SJSA1 (cell line): Measurements from ENCODE around the gene SRXN1. TPM values are rescaled to one million over a fixed set of nuclear protein-coding genes. Genes with fewer than 3 reads are reported as not detected.

Experiments
- DNase-seq, 2 experiments: peaks; one replicate each; pipeline ENCODE4 v3.0.0-alpha.2; 2015 to 2020; ENCODE audit warnings: low spot score in 2 of 2, low read depth in 1 of 2
- H3K27ac ChIP-seq: fragments of 250-450 bp; sonication (Bioruptor Pico); 2 replicates; pipeline ENCODE4 v1.5.1; 2020; ENCODE audit warnings: mild to moderate bottlenecking, moderate library complexity
- H3K27me3 ChIP-seq: fragments of 250-450 bp; sonication (Bioruptor Pico); replicated peaks from 2 replicates; pipeline ENCODE4 v1.5.1; 2020; ENCODE audit warnings: mild to moderate bottlenecking, moderate library complexity
- H3K36me3 ChIP-seq: fragments of 250-450 bp; sonication (Bioruptor Pico); 2 replicates; pipeline ENCODE4 v1.5.1; 2020; ENCODE audit warnings: mild to moderate bottlenecking
- H3K4me1 ChIP-seq: fragments of 250-450 bp; sonication (Bioruptor Pico); replicated peaks from 2 replicates; pipeline ENCODE4 v1.6.1; 2021; ENCODE audit warnings: mild to moderate bottlenecking
- H3K4me3 ChIP-seq: fragments of 250-450 bp; sonication (Bioruptor Pico); 2 replicates; pipeline ENCODE4 v1.5.1; 2020; ENCODE audit warnings: mild to moderate bottlenecking
- H3K9me3 ChIP-seq: fragments of 250-450 bp; sonication (Bioruptor Pico); replicated peaks from 2 replicates; pipeline ENCODE4 v1.5.1; 2020; ENCODE audit warnings: mild to moderate bottlenecking
- total RNA-seq: library from RNA; depleted of rRNA; stranded (reverse); fragments of >200 nt; shearing (Covaris generic); gene quantifications from 2 replicates; pipeline ENCODE4 v1.2.3, GENCODE V29; 2014

Gene SRXN1
- total RNA-seq, 1 experiment from 2014 or later = 54.7 TPM

DNA sequence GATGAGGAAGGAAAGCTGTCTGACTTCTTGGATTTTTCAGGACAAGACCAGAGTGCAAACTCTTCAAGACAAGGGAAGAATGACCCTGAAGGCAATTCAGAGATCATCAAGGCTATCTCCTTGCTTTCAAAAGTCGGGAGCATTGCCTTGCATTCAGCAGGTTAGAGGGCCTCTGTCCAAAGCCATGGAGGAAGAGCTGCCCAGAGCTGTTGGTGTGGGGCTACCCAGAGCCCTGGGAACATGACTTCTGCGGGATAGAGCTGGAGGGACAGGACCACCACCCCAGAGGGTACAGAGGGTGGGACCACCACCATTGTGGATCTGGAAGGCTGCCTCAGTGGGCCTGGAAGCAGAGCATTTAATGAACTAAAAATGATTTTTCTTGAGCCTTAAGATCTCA, 5.2 kb upstream of the SRXN1 start:
- peaks cover under 1% of the 10 kb centered on the region for H3K36me3 ChIP-seq

DNA sequence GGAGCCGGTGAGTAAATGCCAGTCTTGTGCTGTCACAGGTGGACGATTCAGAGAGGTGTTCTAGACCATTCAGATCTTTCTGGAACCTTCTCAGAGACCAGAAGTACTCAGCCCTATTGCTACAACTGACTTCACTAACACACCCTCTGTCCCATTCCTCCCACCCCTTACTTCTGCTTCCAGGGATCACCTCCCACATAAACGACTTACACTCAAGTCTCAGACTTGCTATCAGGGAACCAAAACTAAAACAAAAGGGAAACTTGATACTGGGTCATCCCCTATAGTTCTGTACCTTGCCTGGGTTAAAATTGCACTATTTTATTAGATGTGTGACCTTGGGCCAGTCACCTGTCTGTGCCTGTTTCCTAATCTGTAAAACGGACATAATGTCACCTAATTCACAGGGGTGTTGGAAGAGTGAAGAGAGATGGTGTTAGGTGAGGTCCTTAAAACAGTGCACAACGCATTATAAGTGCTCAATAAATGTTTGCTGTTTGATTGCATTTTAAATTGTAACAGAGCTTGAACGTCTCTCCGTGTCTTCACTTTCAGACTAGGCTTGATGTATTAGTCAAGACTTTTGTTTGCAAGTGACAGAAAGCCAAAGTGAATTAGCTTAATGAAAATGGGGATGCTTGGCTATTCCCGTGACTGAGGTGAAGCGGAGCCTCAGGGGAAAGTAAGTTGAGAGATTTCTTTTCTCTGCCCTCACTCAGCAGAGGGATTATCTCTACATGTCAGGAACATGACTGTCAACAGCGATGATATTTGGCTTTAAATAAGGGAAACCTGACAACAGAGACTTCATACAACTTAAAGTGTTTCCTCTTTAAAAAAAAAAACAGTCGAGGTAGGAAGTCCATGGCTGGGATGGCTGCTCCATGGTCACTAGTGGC, 3.0 kb upstream of the SRXN1 start:
- peaks cover 6% of the 10 kb centered on the region; the same call in 1 of the 2 replicates for H3K9me3 ChIP-seq
- no peak overlapping the region for H3K4me3 ChIP-seq
- peaks cover 2% of the 10 kb centered on the region for H3K27me3 ChIP-seq
- H3K27ac ChIP-seq = no peak overlapping the region
- H3K36me3 ChIP-seq = peaks cover 6% of the 10 kb centered on the region
- DNase-seq = no peak
- H3K4me1 ChIP-seq = peaks cover 24% of the 10 kb centered on the region

More for the DNA sequence above, 5.2 kb upstream of the SRXN1 start:
- no peak overlapping the region for H3K27ac ChIP-seq
- no peak for DNase-seq
- H3K27me3 ChIP-seq = peaks cover 17% of the 10 kb centered on the region
- no peaks in the 10 kb centered on the region; the same call in none of the 2 replicates for H3K9me3 ChIP-seq
- peaks cover 13% of the 10 kb centered on the region for H3K4me1 ChIP-seq
- no peak overlapping the region for H3K4me3 ChIP-seq

DNA sequence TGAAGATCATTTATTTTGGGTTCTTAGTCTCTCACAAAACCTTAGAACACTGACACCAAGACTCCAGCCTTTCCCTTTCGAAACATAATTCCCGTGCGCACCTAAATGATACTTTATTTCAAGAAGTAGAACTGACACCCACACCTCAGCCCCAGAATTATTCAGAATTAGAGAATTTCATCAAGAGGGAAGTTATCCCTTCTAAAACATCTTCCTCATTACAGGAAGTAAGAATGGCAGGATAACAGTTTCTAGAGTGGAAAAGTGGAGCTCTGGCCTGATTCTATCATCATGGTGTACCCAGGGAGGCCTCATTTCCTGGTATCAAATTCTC, 1.4 kb upstream of the SRXN1 start:
- Histone ChIP-seq H3K4me1 (peaks cover 24% of the 10 kb centered on the region), H3K27me3 (no peaks in the 10 kb centered on the region; the same call in none of the 2 replicates), H3K9me3 (peaks cover 6% of the 10 kb centered on the region; the same call in 1 of the 2 replicates), H3K36me3 (peaks cover 16% of the 10 kb centered on the region), H3K4me3 (no peak overlapping the region), H3K27ac (no peak overlapping the region)
- DNase-seq = no peak

DNA sequence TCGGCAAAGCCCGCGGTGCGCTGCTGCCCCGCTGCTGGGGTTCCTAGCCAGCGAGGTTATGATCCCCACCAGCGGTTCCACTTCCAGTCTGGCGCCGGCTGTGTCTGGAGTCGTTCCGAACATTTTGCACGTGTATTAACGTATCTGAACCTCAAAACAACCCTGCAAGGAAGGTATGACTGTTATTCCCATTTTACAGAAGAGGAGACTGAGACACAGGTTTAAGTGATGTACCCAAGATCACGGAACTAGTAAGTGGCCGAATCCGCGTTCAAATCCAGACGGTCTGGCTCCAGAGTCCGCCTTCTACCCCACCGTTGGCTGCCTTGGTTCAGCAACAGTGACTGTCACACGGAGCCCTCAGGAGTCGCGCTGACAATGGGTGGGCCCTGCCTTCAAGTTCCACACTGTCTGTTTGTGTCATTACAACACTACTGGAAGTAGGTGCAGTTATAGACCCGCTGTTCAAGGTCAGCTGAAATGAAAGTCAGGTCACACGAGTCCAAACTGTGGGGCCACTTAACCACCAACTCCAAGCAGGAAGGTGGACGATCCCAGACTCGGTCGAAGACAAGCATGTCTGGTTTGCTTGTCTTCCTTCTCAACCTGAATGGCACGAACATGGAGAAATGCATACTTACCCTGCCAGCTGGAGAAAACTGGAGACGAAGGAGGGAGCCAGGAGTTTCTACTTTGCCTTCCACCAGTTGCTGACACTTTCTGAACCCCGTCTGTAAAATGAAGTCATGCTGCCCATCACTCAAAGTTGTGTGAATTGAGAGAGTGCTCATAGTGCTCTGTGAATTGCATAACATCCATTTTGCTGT, 803 bp upstream of the SRXN1 start:
- peaks cover 22% of the 10 kb centered on the region for H3K36me3 ChIP-seq
- peak overlapping the region; percentile 96 for H3K4me3 ChIP-seq
- H3K4me1 ChIP-seq = peaks cover 20% of the 10 kb centered on the region
- H3K9me3 ChIP-seq = peaks cover 6% of the 10 kb centered on the region; the same call in 1 of the 2 replicates
- peak overlapping the region; percentile 99 for H3K27ac ChIP-seq
- DNase-seq = no peak
- H3K27me3 ChIP-seq = no peaks in the 10 kb centered on the region; the same call in none of the 2 replicates

DNA sequence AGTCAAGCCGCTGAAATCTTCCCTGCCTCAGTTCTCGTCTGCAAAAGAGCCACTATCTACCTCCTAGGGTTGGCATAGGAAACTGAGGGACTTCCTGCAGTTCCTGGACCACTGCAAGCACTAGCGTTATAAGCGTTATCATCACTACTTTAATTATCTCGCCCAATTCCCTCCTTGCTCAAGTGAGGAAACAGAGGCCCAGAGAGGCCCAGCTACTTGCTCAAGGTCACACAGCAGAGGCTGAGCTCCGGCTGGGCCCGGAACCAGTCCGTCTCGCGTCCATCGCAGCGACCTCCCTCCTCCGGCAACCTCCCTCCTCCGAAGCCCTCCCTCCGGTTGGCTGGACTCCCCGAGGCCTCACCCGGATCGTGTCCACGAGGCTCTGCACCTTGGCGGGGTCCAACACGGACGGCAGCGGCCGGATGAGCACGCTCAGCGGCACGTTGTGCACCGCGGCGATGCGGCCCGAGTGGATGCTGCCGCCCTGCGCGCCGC, 338 bp downstream of the SRXN1 start:
- H3K4me3 ChIP-seq = peak overlapping the region; percentile 96
- peaks cover 16% of the 10 kb centered on the region for H3K4me1 ChIP-seq
- H3K27ac ChIP-seq = peak overlapping the region; percentile 99
- no peaks in the 10 kb centered on the region; the same call in 1 of the 2 replicates for H3K27me3 ChIP-seq
- DNase-seq = peak; percentile 34 to 64
- peaks cover 33% of the 10 kb centered on the region for H3K36me3 ChIP-seq
- H3K9me3 ChIP-seq = peaks cover 6% of the 10 kb centered on the region; the same call in 1 of the 2 replicates

DNA sequence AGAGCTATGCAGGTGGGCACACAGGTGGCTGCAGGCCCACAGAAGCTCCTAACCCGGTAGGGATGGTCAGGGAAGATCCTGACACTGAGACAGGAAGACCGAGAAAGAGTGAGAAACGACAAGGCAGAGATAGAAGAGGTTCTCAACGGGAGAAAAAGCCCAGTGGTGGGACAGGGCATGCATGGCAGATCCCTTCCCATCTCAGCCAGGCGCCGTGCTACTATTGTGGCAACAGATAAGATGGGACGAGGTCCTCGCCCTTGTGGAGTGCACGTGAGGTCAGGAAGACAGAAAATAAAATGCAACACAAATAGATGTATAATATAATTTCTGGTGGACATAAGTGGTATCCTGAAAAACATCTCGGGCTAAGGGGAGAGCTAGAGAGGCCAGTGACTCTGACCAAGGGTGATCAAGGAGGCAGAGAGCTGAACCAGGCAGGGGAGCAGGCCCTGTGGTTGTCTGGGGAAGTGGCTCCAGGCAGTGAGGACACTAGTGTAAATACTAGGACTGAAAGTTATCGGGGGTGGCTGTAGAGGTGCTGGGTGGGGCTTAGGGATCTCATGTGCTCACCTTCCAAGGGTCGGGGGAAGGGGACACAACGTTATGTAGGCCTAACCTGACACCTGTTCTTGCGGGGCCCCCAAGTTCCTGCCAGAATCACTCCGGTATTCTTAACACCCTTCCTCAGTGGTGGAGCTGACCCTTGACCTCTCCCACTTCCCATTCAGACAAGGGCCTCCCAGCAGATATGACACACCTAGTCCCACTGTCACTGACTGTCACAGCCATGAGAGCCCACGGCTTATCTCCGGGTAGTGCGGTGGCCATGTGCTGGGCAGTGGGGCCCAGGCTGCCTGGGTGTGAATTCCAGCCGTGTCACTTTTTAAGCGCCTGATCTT, 1.0 kb downstream of the SRXN1 start:
- H3K36me3 ChIP-seq = peaks cover 40% of the 10 kb centered on the region
- H3K9me3 ChIP-seq = peaks cover 6% of the 10 kb centered on the region; the same call in 1 of the 2 replicates
- H3K27me3 ChIP-seq = no peaks in the 10 kb centered on the region; the same call in 1 of the 2 replicates
- peak overlapping the region; percentile 99; the same call in 1 of the 2 replicates for H3K27ac ChIP-seq
- peaks cover 16% of the 10 kb centered on the region for H3K4me1 ChIP-seq
- H3K4me3 ChIP-seq = peak overlapping the region; percentile 96
- DNase-seq = peak in 1 of 2 experiments; percentile 20

DNA sequence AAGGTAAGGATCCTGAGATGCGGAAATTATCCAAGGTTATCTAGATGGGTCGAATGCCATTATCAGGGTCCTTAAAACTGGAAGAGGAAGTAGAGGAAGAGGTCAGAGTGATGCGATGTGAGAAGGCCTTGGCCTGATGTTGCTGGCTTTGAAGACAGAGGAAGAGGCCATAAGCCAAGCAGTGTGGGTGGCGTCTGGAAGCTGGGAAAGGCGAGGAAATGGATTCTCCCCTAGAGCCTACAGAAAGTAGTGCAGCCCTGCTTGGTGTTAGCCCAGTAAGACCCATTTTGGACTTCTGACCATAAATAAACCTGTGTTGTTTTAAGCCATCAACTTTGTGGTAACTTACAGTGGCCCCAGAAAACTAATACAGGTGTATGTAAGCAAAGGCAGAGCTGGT, 2.0 kb downstream of the SRXN1 start:
- peaks cover 6% of the 10 kb centered on the region; the same call in 1 of the 2 replicates for H3K9me3 ChIP-seq
- no peak overlapping the region for H3K4me3 ChIP-seq
- H3K4me1 ChIP-seq = peaks cover 16% of the 10 kb centered on the region
- peaks cover 45% of the 10 kb centered on the region for H3K36me3 ChIP-seq
- H3K27me3 ChIP-seq = no peaks in the 10 kb centered on the region; the same call in 1 of the 2 replicates
- no peak overlapping the region for H3K27ac ChIP-seq
- DNase-seq = no peak

DNA sequence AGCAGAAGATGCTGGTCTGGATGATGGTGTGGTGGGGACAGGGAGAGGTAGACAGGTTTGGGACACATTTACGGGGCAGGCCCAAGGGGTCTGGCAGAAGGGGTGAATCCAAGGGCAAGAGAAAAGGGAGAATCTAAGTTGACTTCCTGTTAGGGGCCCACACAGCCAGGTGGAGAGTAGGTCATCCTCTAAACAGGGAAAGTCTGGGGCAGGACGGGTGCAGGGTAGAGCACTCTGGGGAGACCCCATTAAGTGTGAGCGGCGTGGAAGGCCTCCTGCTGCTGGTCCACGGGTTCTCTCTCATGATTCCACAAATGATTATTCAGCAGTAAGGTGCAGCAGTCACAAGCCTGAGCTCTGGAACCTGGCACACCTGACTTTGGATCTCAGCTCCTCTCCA, 2.7 kb downstream of the SRXN1 start:
- peaks cover 16% of the 10 kb centered on the region for H3K4me1 ChIP-seq
- no peak overlapping the region for H3K27ac ChIP-seq
- H3K4me3 ChIP-seq = no peak overlapping the region
- DNase-seq = no peak
- H3K36me3 ChIP-seq = peaks cover 49% of the 10 kb centered on the region
- peaks cover 6% of the 10 kb centered on the region; the same call in 1 of the 2 replicates for H3K9me3 ChIP-seq
- no peaks in the 10 kb centered on the region for H3K27me3 ChIP-seq

DNA sequence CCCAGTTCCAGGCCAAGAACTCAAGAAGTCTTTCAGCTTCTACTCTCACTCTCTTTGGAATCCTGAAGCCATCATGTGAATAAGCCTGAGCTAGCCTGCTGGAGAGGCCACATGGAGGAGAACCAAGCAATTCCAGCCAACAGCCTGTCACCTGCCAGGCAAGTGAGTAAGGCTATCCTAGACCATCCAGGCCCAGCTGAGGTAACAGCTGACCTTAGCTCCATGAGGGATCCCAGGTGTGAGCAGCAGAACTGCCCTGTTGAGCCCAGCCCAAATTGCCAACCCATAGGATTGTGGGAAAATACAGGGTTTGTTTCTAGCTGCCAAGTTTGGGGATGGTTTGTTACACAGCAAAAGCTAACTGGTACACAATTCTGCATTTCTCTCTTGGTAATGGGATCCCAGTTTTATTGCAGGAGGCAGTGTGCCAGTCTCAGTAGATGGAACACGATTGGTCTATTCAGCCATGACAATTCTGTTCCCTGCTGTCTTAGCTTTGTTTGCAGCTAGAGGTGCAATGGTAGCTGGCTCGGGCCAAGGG, 5.5 kb downstream of the SRXN1 start:
- Histone ChIP-seq H3K27ac (no peak overlapping the region), H3K36me3 (peaks cover 43% of the 10 kb centered on the region), H3K9me3 (no peaks in the 10 kb centered on the region), H3K4me1 (peaks cover 8% of the 10 kb centered on the region), H3K4me3 (no peak overlapping the region), H3K27me3 (no peaks in the 10 kb centered on the region)
- no peak for DNase-seq

DNA sequence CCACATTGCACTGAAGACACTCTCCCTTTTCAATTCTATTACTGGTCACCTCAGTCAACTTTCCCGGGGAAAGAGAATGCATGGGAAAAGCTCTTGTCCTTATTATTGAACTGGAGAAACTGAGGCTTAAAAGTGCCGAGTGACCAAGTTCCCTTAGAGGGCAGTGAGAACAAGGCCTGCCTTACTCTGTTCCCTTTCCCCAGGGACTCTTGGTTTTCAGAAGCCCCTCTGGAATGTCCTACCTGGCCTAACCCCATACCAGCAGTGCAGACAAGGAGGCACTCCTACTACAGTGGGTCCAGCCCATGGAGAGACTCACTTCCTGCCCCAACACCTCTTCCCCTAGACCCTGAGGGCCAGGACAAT, 6.1 kb downstream of the SRXN1 start:
- H3K36me3 ChIP-seq = peaks cover 43% of the 10 kb centered on the region
- H3K27ac ChIP-seq = no peak overlapping the region
- no peak for DNase-seq
- no peaks in the 10 kb centered on the region for H3K27me3 ChIP-seq
- peaks cover under 1% of the 10 kb centered on the region for H3K4me1 ChIP-seq
- no peak overlapping the region for H3K4me3 ChIP-seq
- no peaks in the 10 kb centered on the region for H3K9me3 ChIP-seq

DNA sequence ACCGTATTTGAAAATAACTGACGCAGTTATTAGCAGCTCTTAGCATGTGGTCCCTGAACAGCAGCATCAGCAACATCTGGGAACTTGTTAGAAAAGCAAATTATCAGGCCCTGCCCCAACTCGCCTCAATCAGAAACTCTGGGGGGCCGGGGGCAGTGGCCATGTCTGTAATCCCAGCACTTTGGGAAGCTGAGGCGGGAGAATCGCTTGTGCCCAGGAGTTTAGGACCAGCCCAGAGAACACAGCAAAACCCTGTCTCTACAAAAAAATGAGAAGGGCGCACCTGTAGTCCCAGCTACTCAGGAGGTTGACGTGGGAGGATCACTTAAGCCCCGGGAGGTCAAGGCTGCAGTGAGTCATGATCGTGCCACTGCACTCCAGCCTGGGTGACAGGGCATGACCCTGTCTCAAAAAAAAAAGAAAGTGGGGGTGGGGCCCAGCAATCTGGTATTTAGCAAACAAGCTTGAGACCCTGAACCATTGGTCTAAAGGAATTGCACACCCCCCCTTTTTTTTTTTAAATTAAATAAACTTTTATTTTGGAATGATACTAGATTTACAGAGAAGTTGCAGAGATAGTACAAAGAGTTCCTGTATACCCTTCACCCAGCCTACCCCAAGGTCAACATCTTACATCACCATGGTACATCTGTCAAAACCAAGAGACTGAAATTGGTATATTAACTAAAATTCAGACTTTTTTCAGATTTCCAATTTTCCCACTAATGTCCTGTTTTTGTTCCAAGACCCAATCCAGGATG, 6.7 kb downstream of the SRXN1 start:
- H3K27ac ChIP-seq = no peak overlapping the region
- no peak overlapping the region for H3K4me3 ChIP-seq
- H3K36me3 ChIP-seq = peaks cover 43% of the 10 kb centered on the region
- H3K4me1 ChIP-seq = no peaks in the 10 kb centered on the region
- peaks cover 2% of the 10 kb centered on the region; the same call in 1 of the 2 replicates for H3K27me3 ChIP-seq
- no peaks in the 10 kb centered on the region for H3K9me3 ChIP-seq
- no peak for DNase-seq
